ENCODE measurements around the gene ACKR2. TPM values are rescaled to one million over a fixed set of nuclear protein-coding genes. Genes with fewer than 3 reads are reported as not detected.
A peak's percentile ranks its signal among the peaks of the same experiment; 100 is the strongest.

ACKR2 gene
- total and polyA plus RNA-seq, 2 of the 13 experiments (the other 11 are each of a cell fraction or from before 2014, with no cell fraction given): 1.1 to 1.9 TPM

GRCh38 chr3:42906070-42906847, 97.0 kb downstream of the ACKR2 start, which contains the start of gene ZNF662:
Gene ZNF662, plus strand, starts transcription at chr3:42906142. Its CDS starts 1,973 bp downstream, at chr3:42908115.
- peaks cover 2 to 25% of the 10 kb centered on the region in 2 experiments; a peak in 3 of 5 replicates for H3K27me3 ChIP-seq (ENCODE audit: control insufficient read depth in 1 of 2, insufficient read depth in 2 of 2, low read length in 2 of 2)
- FAIRE-seq: no peak
- H3K4me1 ChIP-seq (ENCODE audit: insufficient read depth, low read length): peaks cover 10% of the 10 kb centered on the region
- ChIA-PET CTCF (ENCODE audit: low intra/inter-chr PET ratio, low total read pairs) (no interaction called here), POLR2A (no interaction called here)
- no peak; the same call in 2 of the 3 replicates for ATAC-seq
- no peaks in the 10 kb centered on the region for H4K20me1 ChIP-seq (ENCODE audit: insufficient read depth, low read length)
- no peak within 1 kb of the TSS for H3K4me2 ChIP-seq (ENCODE audit: low read depth, low read length)
- no peak for TF ChIP-seq ZNF234 (CRISPR knock-in tag; conservative IDR thresholded peaks at IDR 0.05)
- TF ChIP-seq KMT2A (CRISPR knock-in tag; IDR thresholded peaks at IDR 0.05): no peak
- 0 out of 2 replicates have a peak, but pooled peaks have one; percentile 8 for TF ChIP-seq GABPA (IDR thresholded peaks at IDR 0.05; ENCODE audit: low read depth, low read length)
- TF ChIP-seq GABPA (CRISPR knock-in tag; IDR thresholded peaks at IDR 0.05; ENCODE audit: low read depth): no peak
- TF ChIP-seq ZNF569 (CRISPR knock-in tag; IDR thresholded peaks at IDR 0.05; ENCODE audit: borderline replicate concordance): no peak
- WGBS (ENCODE audit: low lambda C conversion rate): 78% methylated on average over 26 of the region's 59 CpGs
- in situ Hi-C loops (cut with HindIII; ENCODE audit: extremely low pct_ligation_motif_present, low pct_unique_long_range_greater_than_20kb): no loop called here
- no peak within 1 kb of the TSS for H3K4me3 ChIP-seq (replicated peaks in 1 of 3; ENCODE audit: insufficient read depth in 1 of 3, low read depth in 2 of 3, low read length in 3 of 3)
- H3K79me2 ChIP-seq (ENCODE audit: insufficient read depth, low read length): no peaks in the 10 kb centered on the region
- DNase-seq (ENCODE audit: low spot score): no peak
- BruUV-seq (replicated peaks): no TSS peak
- no peaks in the 10 kb centered on the region for H3K36me3 ChIP-seq (replicated peaks in 1 of 2; ENCODE audit: control insufficient read depth in 1 of 2, insufficient read depth in 2 of 2, low read length in 2 of 2)
- intact Hi-C loops (cut with micrococcal nuclease; ENCODE audit: unreplicated experiment): no loop called here
- H3K9me3 ChIP-seq (ENCODE audit: low read length): no peaks in the 10 kb centered on the region
- H2AFZ ChIP-seq (ENCODE audit: low read length): no peak within 1 kb of the TSS
- no peak within 1 kb of the TSS for H3K27ac ChIP-seq (ENCODE audit: extremely low read length, insufficient read depth, low read length)
- no peak within 1 kb of the TSS for H3K9ac ChIP-seq (ENCODE audit: insufficient read depth, low read depth, low read length)

GRCh38 chr3:42906848-42907183, 97.6 kb downstream of the ACKR2 start:
- BruUV-seq (replicated peaks): no TSS peak
- CTCF ChIA-PET (ENCODE audit: low intra/inter-chr PET ratio, low total read pairs): no interaction called here
- WGBS (ENCODE audit: low lambda C conversion rate): 47% methylated on average over 4 of the region's 4 CpGs
- Histone ChIP-seq H3K4me2 (ENCODE audit: low read depth, low read length) (no peak overlapping the region), H3K9ac (ENCODE audit: insufficient read depth, low read depth, low read length) (no peak overlapping the region), H3K9me3 (ENCODE audit: low read length) (no peaks in the 10 kb centered on the region), H3K4me1 (ENCODE audit: insufficient read depth, low read length) (peaks cover 6% of the 10 kb centered on the region; the same call in 1 of the 2 replicates), H3K27me3 (ENCODE audit: control insufficient read depth in 1 of 2, insufficient read depth in 2 of 2, low read length in 2 of 2) (peaks cover 2 to 25% of the 10 kb centered on the region in 2 experiments; a peak in 3 of 5 replicates), H3K27ac (ENCODE audit: extremely low read length, insufficient read depth, low read length) (no peak overlapping the region), H4K20me1 (ENCODE audit: insufficient read depth, low read length) (no peaks in the 10 kb centered on the region), H3K79me2 (ENCODE audit: insufficient read depth, low read length) (no peaks in the 10 kb centered on the region), H3K4me3 (replicated peaks in 1 of 3; ENCODE audit: insufficient read depth in 1 of 3, low read depth in 2 of 3, low read length in 3 of 3) (no peak overlapping the region), H2AFZ (ENCODE audit: low read length) (no peak overlapping the region), H3K36me3 (replicated peaks in 1 of 2; ENCODE audit: control insufficient read depth in 1 of 2, insufficient read depth in 2 of 2, low read length in 2 of 2) (no peaks in the 10 kb centered on the region)
- in situ Hi-C loops (cut with HindIII; ENCODE audit: extremely low pct_ligation_motif_present, low pct_unique_long_range_greater_than_20kb) (no loop called here), intact Hi-C loops (cut with micrococcal nuclease; ENCODE audit: unreplicated experiment) (no loop called here)
- POLR2A ChIA-PET: no interaction called here
- ATAC-seq (peak; percentile 49), FAIRE-seq (no peak), DNase-seq (ENCODE audit: low spot score) (no peak)
- TF ChIP-seq TFDP2 (CRISPR knock-in tag; IDR thresholded peaks at IDR 0.05): no peak
- TF ChIP-seq TOPORS (CRISPR knock-in tag; IDR thresholded peaks at IDR 0.05): no peak
- TF ChIP-seq SALL1 (CRISPR knock-in tag; IDR thresholded peaks at IDR 0.05): no peak
- TF ChIP-seq PHF20 (CRISPR knock-in tag; IDR thresholded peaks at IDR 0.05): no peak
- no peak for TF ChIP-seq CREM (IDR thresholded peaks at IDR 0.05)
- no peak for TF ChIP-seq CREM (CRISPR knock-in tag; IDR thresholded peaks at IDR 0.05)
- TF ChIP-seq AKAP8 (CRISPR knock-in tag; IDR thresholded peaks at IDR 0.05): no peak
- TF ChIP-seq DNMT3B (CRISPR knock-in tag; conservative IDR thresholded peaks at IDR 0.05): no peak
- no peak for TF ChIP-seq GABPB1 (CRISPR knock-in tag; IDR thresholded peaks at IDR 0.05)
- TF ChIP-seq TBX2 (CRISPR knock-in tag; IDR thresholded peaks at IDR 0.05; ENCODE audit: borderline replicate concordance): no peak
- TF ChIP-seq NFYB (CRISPR knock-in tag; IDR thresholded peaks at IDR 0.05): no peak
